ENCODE data around the gene NDUFAF2. TPM values are rescaled to one million over a fixed set of nuclear protein-coding genes. Genes with fewer than 3 reads are reported as not detected.

NDUFAF2 gene
- total and polyA plus RNA-seq, 2 experiments from 2014 or later, result 28.8 to 51.2 TPM

DNA sequence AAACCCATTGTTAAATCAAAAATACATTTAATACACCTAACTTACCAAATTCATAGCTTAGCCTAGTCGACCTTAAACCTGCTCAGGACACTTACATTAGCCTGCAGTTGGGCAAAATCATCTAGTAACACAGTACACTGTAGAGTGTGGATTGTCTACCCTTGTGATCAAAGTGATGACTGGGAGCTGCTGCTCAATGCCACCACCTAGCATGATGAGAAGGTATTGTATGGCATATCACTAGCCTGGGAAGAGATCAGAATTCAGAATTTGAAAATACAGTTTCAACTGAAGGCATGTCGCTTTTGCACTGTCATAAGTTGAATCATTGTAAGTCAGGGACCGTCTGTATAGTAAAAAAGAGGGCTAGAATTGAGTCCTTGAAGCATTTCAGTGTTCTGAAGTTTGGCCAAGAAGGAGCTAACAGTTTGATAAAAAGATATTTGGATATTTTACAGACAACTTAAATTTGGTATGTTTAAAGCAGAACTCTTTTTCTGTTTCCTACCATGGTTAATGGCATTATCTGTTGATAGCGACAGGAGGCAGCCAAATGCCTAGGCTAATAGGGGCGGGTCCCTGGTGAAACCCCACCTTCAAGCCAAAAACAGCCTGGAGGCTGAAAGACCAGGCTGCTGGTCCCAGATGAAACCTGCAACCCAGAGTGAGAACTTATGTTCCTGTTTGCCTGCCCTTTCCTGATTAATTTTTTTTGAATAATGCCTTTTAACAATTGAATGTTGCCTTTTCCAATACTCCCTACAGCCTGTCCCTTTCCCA lies 194.3 kb downstream of the NDUFAF2 start:
- peak in 1 of 2 donors; percentile 7 for DNase-seq (ENCODE audit: low read depth in 1 of 2, low spot score in 1 of 2)
- Histone ChIP-seq H3K36me3 (no peaks in the 10 kb centered on the region), H3K9me3 (ENCODE audit: low read depth) (no peaks in the 10 kb centered on the region), H3K4me3 (no peak overlapping the region), H3K27me3 (no peaks in the 10 kb centered on the region), H3K4me1 (ENCODE audit: low read depth) (no peaks in the 10 kb centered on the region), H3K27ac (no peak overlapping the region)
- TF ChIP-seq, protein P1, sequence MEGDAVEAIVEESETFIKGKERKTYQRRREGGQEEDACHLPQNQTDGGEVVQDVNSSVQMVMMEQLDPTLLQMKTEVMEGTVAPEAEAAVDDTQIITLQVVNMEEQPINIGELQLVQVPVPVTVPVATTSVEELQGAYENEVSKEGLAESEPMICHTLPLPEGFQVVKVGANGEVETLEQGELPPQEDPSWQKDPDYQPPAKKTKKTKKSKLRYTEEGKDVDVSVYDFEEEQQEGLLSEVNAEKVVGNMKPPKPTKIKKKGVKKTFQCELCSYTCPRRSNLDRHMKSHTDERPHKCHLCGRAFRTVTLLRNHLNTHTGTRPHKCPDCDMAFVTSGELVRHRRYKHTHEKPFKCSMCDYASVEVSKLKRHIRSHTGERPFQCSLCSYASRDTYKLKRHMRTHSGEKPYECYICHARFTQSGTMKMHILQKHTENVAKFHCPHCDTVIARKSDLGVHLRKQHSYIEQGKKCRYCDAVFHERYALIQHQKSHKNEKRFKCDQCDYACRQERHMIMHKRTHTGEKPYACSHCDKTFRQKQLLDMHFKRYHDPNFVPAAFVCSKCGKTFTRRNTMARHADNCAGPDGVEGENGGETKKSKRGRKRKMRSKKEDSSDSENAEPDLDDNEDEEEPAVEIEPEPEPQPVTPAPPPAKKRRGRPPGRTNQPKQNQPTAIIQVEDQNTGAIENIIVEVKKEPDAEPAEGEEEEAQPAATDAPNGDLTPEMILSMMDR (IDR thresholded peaks at IDR 0.05; ENCODE audit: low read depth, low read length), result peak; percentile 29

DNA sequence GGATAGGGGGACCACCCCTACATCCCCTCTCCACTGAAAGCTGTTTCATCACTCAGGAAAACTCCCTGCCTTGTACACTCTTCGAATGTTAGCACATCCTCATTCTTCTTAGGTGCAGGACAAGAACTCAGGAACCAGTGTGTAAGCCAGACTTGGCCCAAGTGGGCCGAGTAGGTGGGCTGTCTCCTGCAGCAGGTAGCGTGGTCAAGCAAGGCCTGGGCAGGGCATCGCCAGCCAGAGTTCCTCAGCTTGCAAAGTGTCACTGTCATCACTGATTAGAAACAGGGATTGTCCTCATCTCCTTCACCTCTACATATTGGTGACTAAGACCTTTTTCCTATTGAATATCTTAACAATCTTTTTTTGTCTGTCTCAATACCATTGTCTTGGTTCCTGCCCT lies 194.9 kb downstream of the NDUFAF2 start:
- no peaks in the 10 kb centered on the region for H3K27me3 ChIP-seq
- H3K4me1 ChIP-seq (ENCODE audit: low read depth), result no peaks in the 10 kb centered on the region
- H3K27ac ChIP-seq, result no peak overlapping the region
- TF ChIP-seq, protein P1 (IDR thresholded peaks at IDR 0.05; ENCODE audit: low read depth, low read length), result no peak
- H3K36me3 ChIP-seq, result no peaks in the 10 kb centered on the region
- no peak for DNase-seq (ENCODE audit: low read depth in 1 of 2, low spot score in 1 of 2)
- H3K9me3 ChIP-seq (ENCODE audit: low read depth), result no peaks in the 10 kb centered on the region
- H3K4me3 ChIP-seq, result no peak overlapping the region

DNA sequence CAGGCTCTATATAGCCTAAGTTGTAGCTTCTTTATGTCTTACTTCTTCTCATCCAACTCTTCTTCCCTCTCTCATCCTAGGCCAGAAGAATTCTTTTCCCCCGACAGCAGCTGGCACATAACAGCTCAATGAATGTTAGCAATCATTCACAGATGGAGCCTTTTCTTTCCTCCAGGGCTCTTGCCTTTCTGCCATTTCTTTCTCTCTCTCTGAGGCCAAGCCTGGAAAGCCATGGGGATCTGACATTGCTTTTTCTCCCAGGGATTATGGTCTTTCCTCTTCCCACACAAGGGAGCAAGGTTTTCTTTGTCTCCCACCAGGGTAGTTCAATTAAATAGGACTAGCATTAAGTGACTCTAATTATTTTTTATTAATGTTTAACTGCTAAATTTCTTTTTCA lies 196.8 kb downstream of the NDUFAF2 start:
- DNase-seq (ENCODE audit: low read depth in 1 of 2, low spot score in 1 of 2), result no peak
- Histone ChIP-seq H3K36me3 (no peaks in the 10 kb centered on the region), H3K27ac (no peak overlapping the region)

DNA sequence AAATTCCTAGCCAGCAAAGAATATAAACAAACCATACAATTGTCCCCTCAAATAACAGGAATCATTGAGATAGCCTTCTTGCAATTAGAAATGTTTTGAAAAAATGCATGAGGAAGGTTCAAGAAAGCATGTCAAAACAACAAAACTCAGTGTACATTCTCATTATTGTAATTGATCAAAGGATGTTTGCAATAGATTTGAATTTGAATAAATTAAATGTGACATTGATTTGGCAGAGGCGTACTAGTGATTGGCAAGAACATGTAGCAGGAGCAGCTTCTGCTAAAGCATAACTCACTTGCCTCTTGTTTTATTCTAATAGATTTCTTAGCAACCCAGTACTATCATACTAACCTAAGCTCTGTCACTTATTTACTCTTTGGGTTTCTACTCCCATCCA lies 197.4 kb downstream of the NDUFAF2 start:
- no peak for DNase-seq (ENCODE audit: low read depth in 1 of 2, low spot score in 1 of 2)
- no peaks in the 10 kb centered on the region for H3K9me3 ChIP-seq (ENCODE audit: low read depth)
- H3K4me1 ChIP-seq (ENCODE audit: low read depth), result no peaks in the 10 kb centered on the region
- no peaks in the 10 kb centered on the region for H3K27me3 ChIP-seq
- TF ChIP-seq, protein P1 (IDR thresholded peaks at IDR 0.05; ENCODE audit: low read depth, low read length), result no peak
- H3K27ac ChIP-seq, result no peak overlapping the region
- H3K4me3 ChIP-seq, result no peak overlapping the region
- no peaks in the 10 kb centered on the region for H3K36me3 ChIP-seq

More for the DNA sequence above, 196.8 kb downstream of the NDUFAF2 start:
- Histone ChIP-seq H3K27me3 (no peaks in the 10 kb centered on the region), H3K9me3 (ENCODE audit: low read depth) (no peaks in the 10 kb centered on the region), H3K4me3 (no peak overlapping the region), H3K4me1 (ENCODE audit: low read depth) (no peaks in the 10 kb centered on the region)
- TF ChIP-seq, protein P1 (IDR thresholded peaks at IDR 0.05; ENCODE audit: low read depth, low read length), result no peak

DNA sequence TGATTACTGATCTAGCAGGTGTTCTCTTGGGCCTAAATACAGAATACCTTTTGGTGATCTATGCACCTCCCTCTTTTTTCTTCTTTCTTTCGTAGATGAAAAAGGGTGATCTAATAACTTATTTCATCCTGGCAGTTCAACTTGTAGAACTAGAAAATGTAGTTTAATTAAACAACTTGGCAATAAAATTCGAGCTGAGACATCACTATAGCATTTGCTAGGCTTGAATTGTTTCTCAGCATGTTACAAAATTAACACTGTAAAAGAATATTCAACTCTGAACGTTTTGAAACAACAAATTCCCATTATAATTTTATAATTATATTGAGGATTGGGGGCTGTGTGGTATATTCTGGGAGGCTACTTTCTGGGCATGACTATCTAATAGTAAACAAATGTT lies 197.8 kb downstream of the NDUFAF2 start:
- H3K36me3 ChIP-seq, result no peaks in the 10 kb centered on the region
- no peak overlapping the region for H3K4me3 ChIP-seq
- no peak for DNase-seq (ENCODE audit: low read depth in 1 of 2, low spot score in 1 of 2)
- H3K9me3 ChIP-seq (ENCODE audit: low read depth), result no peaks in the 10 kb centered on the region
- H3K27me3 ChIP-seq, result no peaks in the 10 kb centered on the region
- H3K4me1 ChIP-seq (ENCODE audit: low read depth), result no peaks in the 10 kb centered on the region
- TF ChIP-seq, protein P1 (IDR thresholded peaks at IDR 0.05; ENCODE audit: low read depth, low read length), result no peak
- no peak overlapping the region for H3K27ac ChIP-seq
